NCI-H446 (cell line): ENCODE data around the gene EPHB3.

Source experiments
- DNase-seq, 2 experiments: peaks; one replicate each; lab custom pipeline; 2025; lab: John Stamatoyannopoulos, UW

Gene EPHB3

GRCh38 chr3:184543843-184544512, 17.6 kb upstream of the EPHB3 start:
- peak; percentile 75 to 84 for DNase-seq

- no peak for DNase-seq
Observed at GRCh38 chr3:184544513-184544861, 17.1 kb upstream of the EPHB3 start.

GRCh38 chr3:184545769-184546168, 15.8 kb upstream of the EPHB3 start:
- no peak for DNase-seq

GRCh38 chr3:184546252-184546651, 15.3 kb upstream of the EPHB3 start:
- no peak for DNase-seq

GRCh38 chr3:184549796-184550577, 11.6 kb upstream of the EPHB3 start:
- DNase-seq = no peak

GRCh38 chr3:184551103-184551502, 10.5 kb upstream of the EPHB3 start:
- no peak for DNase-seq

- DNase-seq = no peak
Observed at GRCh38 chr3:184551614-184552256, 9.8 kb upstream of the EPHB3 start.

GRCh38 chr3:184552296-184552695, 9.3 kb upstream of the EPHB3 start:
- no peak for DNase-seq

- no peak for DNase-seq
Observed at GRCh38 chr3:184552863-184553262, 8.7 kb upstream of the EPHB3 start.

- DNase-seq = no peak
Observed at GRCh38 chr3:184553385-184553784, 8.2 kb upstream of the EPHB3 start.

GRCh38 chr3:184554461-184554860, 7.1 kb upstream of the EPHB3 start:
- DNase-seq = no peak

- no peak for DNase-seq
Observed at GRCh38 chr3:184556582-184557347, 4.8 kb upstream of the EPHB3 start.

- no peak for DNase-seq
Observed at GRCh38 chr3:184557348-184557950, 4.1 kb upstream of the EPHB3 start.

- DNase-seq = no peak
Observed at GRCh38 chr3:184558726-184559125, 2.9 kb upstream of the EPHB3 start.

GRCh38 chr3:184559336-184559735, 2.2 kb upstream of the EPHB3 start:
- DNase-seq = no peak

- no peak for DNase-seq
Observed at GRCh38 chr3:184560531-184560930, 1.1 kb upstream of the EPHB3 start.

GRCh38 chr3:184561913-184562877, 610 bp downstream of the EPHB3 start:
- no peak for DNase-seq

- DNase-seq = peak in 1 of 2 experiments; percentile 26
Observed at GRCh38 chr3:184562878-184563560, 1.4 kb downstream of the EPHB3 start.

- DNase-seq = no peak
Observed at GRCh38 chr3:184563561-184563925, 2.0 kb downstream of the EPHB3 start.
